HG03378 (cell line): ENCODE data around the gene AP1S3.

ENCODE experiments used
- ATAC-seq: cut with Tn5 transposase; IDR thresholded peaks from one replicate; pipeline ENCODE4 v1.9.1; 2021; ENCODE audit warnings: mild to moderate bottlenecking, moderate library complexity; ENCODE audit not compliant: unreplicated experiment

The AP1S3 gene

DNA sequence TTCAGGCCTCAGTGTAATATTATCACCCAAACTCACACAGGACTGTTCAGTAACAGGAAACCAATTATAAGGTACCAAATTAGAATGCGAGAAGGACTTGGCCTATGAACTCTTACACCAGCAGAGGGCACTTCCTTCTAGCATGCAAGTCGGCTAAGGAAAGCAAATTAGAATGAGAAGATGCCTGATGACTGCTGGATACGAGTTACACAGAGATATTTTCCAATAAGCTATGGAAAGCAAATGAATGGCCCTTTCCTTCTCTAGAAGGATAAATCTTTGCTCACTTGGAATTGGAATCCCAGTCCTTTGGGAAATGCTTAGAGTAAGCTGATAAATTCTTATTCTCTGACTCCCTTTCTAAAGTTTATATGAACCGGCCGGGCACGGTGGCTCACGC, 109.8 kb downstream of the AP1S3 start:
- peak; percentile 90 for ATAC-seq

DNA sequence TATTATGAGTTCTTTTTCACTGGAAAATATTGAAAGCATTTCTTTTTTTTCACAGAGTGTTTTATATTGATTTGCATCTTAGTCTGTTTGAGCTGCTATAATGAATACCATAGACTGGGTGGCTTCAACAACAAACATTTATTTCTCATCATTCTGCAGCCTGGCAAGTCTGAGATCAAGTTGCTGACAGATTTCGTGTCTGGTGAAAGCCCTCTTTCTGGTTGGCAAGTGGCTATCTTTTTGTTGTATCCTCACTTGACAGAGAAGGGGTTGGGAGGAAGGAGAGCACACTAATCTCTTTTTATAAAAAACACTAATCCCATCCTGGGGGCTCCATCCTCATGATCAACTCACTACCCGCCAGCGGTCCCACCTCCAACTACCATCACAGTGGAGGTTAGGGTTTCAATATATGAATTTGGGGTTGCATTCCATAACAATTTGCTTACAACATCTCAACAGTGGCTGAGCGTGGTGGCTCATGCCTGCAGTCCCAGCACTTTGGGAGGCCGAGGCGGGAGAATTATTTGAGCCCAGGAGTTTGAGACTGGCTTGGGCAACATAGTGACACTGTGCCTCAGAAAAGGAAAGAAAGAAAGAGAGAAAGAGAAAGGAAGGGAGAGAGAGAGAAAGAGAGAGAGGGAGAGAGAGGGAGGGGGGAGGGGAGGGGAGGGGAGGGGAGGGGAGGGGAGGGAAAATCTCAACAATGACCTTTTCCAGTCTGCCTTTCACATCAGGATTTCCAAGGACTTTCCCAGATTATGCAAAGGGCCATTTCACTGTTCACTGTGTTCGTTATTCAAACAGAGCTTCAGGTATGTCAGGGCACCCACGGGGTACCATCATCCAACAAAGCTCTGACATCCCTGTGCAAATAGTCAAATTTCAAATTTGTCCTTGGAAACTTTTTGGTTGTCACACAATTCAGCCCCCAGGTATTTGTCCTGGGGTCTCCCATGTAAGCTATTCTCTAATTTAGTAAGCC, 111.1 kb downstream of the AP1S3 start:
- ATAC-seq: no peak

DNA sequence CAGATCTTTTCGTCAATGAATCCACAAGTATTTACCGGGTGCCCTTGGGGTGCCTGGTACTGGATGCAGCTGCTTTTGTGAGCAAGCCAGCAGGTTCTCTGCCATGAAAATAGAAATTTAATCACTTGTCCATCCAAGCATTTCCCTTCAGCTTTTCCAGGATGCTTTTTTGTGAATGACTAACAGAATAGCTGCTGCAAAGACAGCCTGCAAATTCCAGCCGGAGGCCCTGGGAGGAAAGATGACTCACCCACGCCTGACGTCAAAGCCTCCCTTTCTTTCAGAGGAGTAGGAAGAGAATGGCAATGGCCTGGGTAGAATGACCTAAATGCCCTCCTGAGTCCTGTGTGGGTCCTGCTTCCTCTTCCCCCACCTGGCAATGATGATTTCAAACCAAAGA, 111.9 kb downstream of the AP1S3 start:
- no peak for ATAC-seq

DNA sequence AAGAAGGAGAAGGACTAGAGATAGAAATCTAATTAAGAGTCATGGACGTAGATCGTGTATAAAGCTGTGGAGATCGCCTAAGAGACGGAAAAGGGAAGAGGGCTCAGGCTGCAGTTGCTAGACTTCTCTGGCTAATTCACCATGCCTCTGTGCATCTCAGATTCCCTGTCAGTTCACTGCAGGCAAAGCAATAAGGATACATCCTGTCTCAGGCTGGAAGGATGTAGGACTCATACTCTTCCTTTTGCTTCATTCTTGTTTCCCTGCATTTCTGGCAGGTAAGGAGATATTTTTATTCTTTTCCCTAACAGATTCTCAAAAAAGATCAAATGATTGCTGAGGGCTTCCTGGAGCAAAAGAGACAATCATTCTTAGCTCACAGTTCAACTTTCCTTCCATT, 112.5 kb downstream of the AP1S3 start:
- ATAC-seq: no peak

DNA sequence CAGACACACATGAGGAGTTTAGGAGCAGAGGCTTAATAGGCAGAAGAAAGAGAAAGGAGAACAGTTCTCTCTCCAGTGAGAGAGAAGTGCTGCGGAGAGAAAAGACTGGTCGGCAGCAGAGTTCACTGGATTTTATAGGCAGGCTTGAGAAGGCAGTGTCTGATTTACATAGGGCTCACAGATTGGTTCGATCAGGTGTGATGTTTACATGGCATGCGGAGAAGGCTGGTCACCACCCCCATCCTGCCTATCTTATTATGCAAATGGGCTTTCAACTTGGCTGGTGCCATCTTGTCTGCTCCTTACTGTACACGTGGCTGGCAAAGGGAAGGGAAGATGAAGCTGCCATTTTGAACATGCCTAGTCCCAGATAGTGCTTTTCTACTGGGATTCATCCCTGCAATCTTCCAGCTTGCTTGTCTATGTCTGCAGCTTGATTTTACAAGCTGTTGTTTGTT, 113.4 kb downstream of the AP1S3 start:
- ATAC-seq: no peak

DNA sequence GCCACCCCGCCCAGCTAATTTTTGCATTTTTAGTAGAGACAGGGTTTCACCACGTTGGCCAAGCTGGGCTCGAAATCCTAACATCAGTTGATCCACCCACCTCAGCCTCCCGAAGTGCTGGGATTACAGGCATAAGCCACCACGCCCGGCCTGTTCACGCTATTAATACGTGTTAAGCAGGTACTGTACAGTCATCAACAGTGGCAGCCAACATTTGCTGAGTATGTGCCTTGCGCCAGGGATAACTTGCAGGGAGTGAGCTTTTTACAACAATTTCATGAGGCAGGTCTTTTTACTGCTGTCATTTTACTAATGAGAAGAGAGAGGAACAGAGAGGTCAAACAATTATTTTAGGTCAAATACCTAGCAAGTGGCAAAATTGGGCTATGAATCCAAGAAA, 115.2 kb downstream of the AP1S3 start:
- no peak for ATAC-seq

DNA sequence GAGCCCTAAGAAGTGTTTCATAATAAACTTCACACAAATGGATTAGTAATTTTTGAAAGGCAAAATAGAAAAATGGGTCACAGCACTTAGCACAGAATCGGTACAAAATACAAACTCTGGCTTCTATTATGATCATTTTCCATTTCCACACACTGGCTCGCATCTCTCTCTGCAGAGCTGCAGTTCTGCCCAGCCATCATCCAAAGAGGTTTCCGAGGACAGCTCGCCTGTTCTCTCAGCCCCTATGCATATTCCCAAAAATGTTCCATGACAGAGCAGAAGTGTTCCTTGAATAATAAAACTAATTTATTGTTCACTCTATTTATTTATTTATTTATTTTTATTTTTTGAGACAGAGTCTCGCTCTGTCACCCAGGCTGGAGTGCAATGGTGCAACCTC, 115.6 kb downstream of the AP1S3 start:
- ATAC-seq: no peak

DNA sequence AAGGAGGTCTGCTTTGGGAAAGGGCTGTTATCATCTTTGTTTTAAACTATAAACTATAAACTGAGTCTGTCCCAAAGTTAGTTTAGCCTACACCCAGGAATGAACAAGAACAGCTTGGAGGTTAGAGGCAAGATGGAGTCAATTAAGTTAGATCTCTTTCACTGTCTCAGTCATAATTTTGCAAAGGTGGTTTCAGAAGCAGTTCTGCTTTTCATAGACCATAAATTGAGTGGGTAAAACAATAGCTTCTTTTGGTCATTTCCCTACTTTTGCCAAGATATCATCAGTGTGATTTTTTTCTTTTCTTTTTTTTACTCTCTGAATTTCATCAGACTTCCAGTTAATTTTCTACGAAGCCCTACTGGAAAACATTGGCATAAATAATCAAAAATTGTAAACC, 117.0 kb downstream of the AP1S3 start:
- ATAC-seq: no peak

DNA sequence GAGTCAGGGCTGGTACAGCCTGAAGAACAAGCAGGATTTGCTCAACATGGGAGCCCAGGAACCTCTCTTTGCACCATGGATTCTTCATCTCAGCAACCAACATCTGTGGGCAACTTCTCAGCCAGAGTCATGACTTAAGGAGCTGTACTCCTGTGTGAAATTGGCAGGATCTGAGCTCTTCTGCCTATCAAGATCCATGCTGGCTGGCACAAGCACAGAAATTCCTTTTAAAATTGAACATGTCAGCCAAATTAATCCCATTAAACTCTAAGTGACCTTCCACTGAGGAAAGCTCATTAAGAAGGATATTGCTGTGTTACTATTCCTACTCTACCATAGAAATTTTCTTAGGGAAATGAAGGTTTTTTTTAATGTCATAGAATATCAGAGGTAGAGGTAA, 124.7 kb downstream of the AP1S3 start:
- ATAC-seq: no peak

DNA sequence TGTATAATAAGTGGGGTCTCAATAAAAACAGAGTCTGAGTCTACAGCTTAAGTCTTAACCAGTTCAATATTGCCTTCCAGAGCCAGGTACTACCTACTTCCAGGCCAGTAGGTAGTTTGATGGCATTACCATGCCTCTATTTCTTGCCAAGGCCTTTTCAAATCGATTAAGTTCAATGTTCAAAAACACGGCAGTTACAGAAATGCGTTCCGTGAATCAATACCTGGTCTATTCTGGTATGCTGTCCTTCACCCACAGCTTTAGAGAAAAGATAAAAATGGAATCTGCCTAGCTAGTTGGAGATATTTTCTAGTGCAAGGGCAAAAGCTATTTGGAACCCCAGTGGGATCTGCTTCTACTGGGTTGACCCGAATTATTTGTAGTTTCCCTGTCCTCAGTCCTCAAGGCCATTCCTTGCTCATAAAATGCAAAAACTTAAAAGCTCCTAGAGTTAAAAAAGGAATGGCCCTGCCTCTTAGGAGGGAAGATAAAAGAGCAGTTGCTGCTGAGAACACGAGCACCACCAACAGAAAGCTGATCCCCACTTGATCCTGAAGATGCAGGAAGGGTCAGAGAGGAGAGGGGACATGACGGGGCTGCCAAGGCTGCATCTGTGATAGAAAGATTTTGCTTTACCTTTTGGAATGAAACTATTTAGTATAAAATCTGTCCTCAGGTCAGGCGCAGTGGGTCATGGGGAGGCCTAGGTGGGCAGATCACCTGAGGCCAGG, 125.6 kb downstream of the AP1S3 start:
- no peak for ATAC-seq
